ENCODE results near the gene C12orf75. TPM values are rescaled to one million over a fixed set of nuclear protein-coding genes. Genes with fewer than 3 reads are reported as not detected.

C12orf75 gene
- total RNA-seq, 4 donors from 2014 or later: 1.9 to 5.8 (median 4.3) TPM

Other genes starting within 250 kb of the C12orf75 start
- gene ALDH1L2, start 246.2 kb upstream of the C12orf75 start, total RNA-seq: 1 to 10 TPM; 2.1 to 9.1 (median 4.3) TPM
- 100 to 1,000 TPM in 1 of 4 donors, 10 to 100 TPM in 3; 64.3 to 111 (median 81.0) TPM for gene WASHC4, start 223.0 kb upstream of the C12orf75 start, total RNA-seq
- gene APPL2, start 94.5 kb upstream of the C12orf75 start, total RNA-seq: 10 to 100 TPM; 28.6 to 30.6 (median 30.3) TPM

Data from thyroid gland (tissue), 4 donors.